ENCODE measurements around the gene PRX.
"Not testable (repeated sequence)": the region's sequence is repeated elsewhere in the genome, so short reads cannot be mapped to it uniquely, and the experiment has no call there.

The PRX gene

GRCh38 chr19:40413291-40413845 is at the start of gene PRX:
PRX (minus strand) TSS chr19:40413378; CDS start chr19:40407932, 5,446 bp downstream.
- DNase-seq (ENCODE audit: extremely low read depth, low read depth), result no peak
- no peak within 1 kb of the TSS for H3K4me3 ChIP-seq (replicated peaks; ENCODE audit: low read depth, low read length)
- no peak for TF ChIP-seq CTCF (IDR thresholded peaks at IDR 0.05; ENCODE audit: low read depth, low read length, missing control alignments)

GRCh38 chr19:40461669-40462221 is 48.6 kb upstream of the PRX start:
- DNase-seq (ENCODE audit: extremely low read depth, low read depth), result no peak
- no peak overlapping the region for H3K4me3 ChIP-seq (replicated peaks; ENCODE audit: low read depth, low read length)
- no peak for TF ChIP-seq CTCF (IDR thresholded peaks at IDR 0.05; ENCODE audit: low read depth, low read length, missing control alignments)

- no peak overlapping the region for H3K4me3 ChIP-seq (replicated peaks; ENCODE audit: low read depth, low read length)
- DNase-seq (ENCODE audit: extremely low read depth, low read depth), result no peak
- TF ChIP-seq CTCF (IDR thresholded peaks at IDR 0.05; ENCODE audit: low read depth, low read length, missing control alignments), result no peak
These were observed 47.0 kb upstream of the PRX start for GRCh38 chr19:40460185-40460584.

GRCh38 chr19:40458597-40458974 is 45.4 kb upstream of the PRX start:
- TF ChIP-seq CTCF (IDR thresholded peaks at IDR 0.05; ENCODE audit: low read depth, low read length, missing control alignments), result no peak
- DNase-seq (ENCODE audit: extremely low read depth, low read depth), result no peak
- H3K4me3 ChIP-seq (replicated peaks; ENCODE audit: low read depth, low read length), result no peak overlapping the region

- H3K4me3 ChIP-seq (replicated peaks; ENCODE audit: low read depth, low read length), result no peak overlapping the region
- TF ChIP-seq CTCF (IDR thresholded peaks at IDR 0.05; ENCODE audit: low read depth, low read length, missing control alignments), result no peak
- no peak for DNase-seq (ENCODE audit: extremely low read depth, low read depth)
These were observed 44.9 kb upstream of the PRX start for GRCh38 chr19:40457953-40458596.

- no peak for DNase-seq (ENCODE audit: extremely low read depth, low read depth)
- no peak overlapping the region for H3K4me3 ChIP-seq (replicated peaks; ENCODE audit: low read depth, low read length)
- no peak for TF ChIP-seq CTCF (IDR thresholded peaks at IDR 0.05; ENCODE audit: low read depth, low read length, missing control alignments)
These were observed 43.9 kb upstream of the PRX start for GRCh38 chr19:40457048-40457447.

GRCh38 chr19:40453943-40454342 is 40.8 kb upstream of the PRX start:
- H3K4me3 ChIP-seq (replicated peaks; ENCODE audit: low read depth, low read length); DNase-seq (ENCODE audit: extremely low read depth, low read depth): not testable (repeated sequence)

Measured in HFF-Myc (cell line).